Astrocyte (in vitro differentiated cells and primary cell): ENCODE measurements around the gene CMSS1. TPM values are rescaled to one million over a fixed set of nuclear protein-coding genes. Genes with fewer than 3 reads are reported as not detected.

Experiments used
- DNase-seq: peaks from one replicate; pipeline ENCODE4 v3.0.0-alpha.2; 2010; ENCODE audit warnings: low read depth
- FAIRE-seq: peaks from 2 replicates; lab custom pipeline; 2011; peaks lifted over from hg19 to GRCh38; lab: Jason Lieb, UNC
- H2AFZ ChIP-seq: 2 replicates; pipeline ENCODE4 v1.6.0; 2012; ENCODE audit warnings: low read depth, low read length, inconsistent platforms
- H3K27ac ChIP-seq: 2 replicates; pipeline ENCODE4 v1.5.1; 2011; ENCODE audit warnings: low read depth, low read length, inconsistent platforms
- H3K27me3 ChIP-seq: 2 replicates; pipeline ENCODE4 v1.6.0; 2011; ENCODE audit warnings: low read length, inconsistent platforms; ENCODE audit not compliant: insufficient read depth
- H3K36me3 ChIP-seq: 2 replicates; pipeline ENCODE4 v1.5.1; 2011; ENCODE audit warnings: low read length, inconsistent platforms; ENCODE audit not compliant: insufficient read depth
- H3K4me1 ChIP-seq: 2 replicates; pipeline ENCODE4 v1.5.1; 2011; ENCODE audit warnings: low read length, inconsistent platforms; ENCODE audit not compliant: insufficient read depth
- H3K4me2 ChIP-seq: 2 replicates; pipeline ENCODE4 v1.6.0; 2012; ENCODE audit warnings: low read length, inconsistent platforms
- H3K4me3 ChIP-seq: 2 replicates; pipeline ENCODE4 v1.5.1; 2011; ENCODE audit warnings: low read depth, mild to moderate bottlenecking, low read length, inconsistent platforms; ENCODE audit not compliant: insufficient read depth
- H3K79me2 ChIP-seq: 2 replicates; pipeline ENCODE4 v1.6.0; 2012; ENCODE audit warnings: mild to moderate bottlenecking, low read length, inconsistent platforms; ENCODE audit not compliant: insufficient read depth
- H3K9ac ChIP-seq: 2 replicates; pipeline ENCODE4 v1.6.0; 2012; ENCODE audit warnings: mild to moderate bottlenecking, low read length, inconsistent platforms
- H3K9me3 ChIP-seq: 2 replicates; pipeline ENCODE4 v1.5.1; 2012; ENCODE audit warnings: low read depth, mild to moderate bottlenecking, low read length, inconsistent platforms; ENCODE audit not compliant: insufficient read depth
- H4K20me1 ChIP-seq: 2 replicates; pipeline ENCODE4 v1.6.0; 2012; ENCODE audit warnings: low read length, inconsistent platforms; ENCODE audit not compliant: insufficient read depth
- H3K27ac Mint-ChIP-seq: one replicate; pipeline ENCODE4 v1.8.0; 2021; ENCODE audit warnings: mild to moderate bottlenecking, mixed read lengths; ENCODE audit not compliant: unreplicated experiment
- H3K27me3 Mint-ChIP-seq: one replicate; pipeline ENCODE4 v1.8.0; 2021; ENCODE audit warnings: low read depth, mixed read lengths; ENCODE audit not compliant: unreplicated experiment
- H3K36me3 Mint-ChIP-seq: one replicate; pipeline ENCODE4 v1.8.0; 2021; ENCODE audit warnings: low read depth, mixed read lengths; ENCODE audit not compliant: unreplicated experiment
- H3K4me1 Mint-ChIP-seq: one replicate; pipeline ENCODE4 v1.8.0; 2021; ENCODE audit warnings: low read depth, mixed read lengths; ENCODE audit not compliant: unreplicated experiment
- H3K4me3 Mint-ChIP-seq: one replicate; pipeline ENCODE4 v1.8.0; 2021; ENCODE audit warnings: mild to moderate bottlenecking, moderate library complexity, mixed read lengths; ENCODE audit not compliant: unreplicated experiment
- H3K9me3 Mint-ChIP-seq: one replicate; pipeline ENCODE4 v1.8.0; 2021; ENCODE audit warnings: mild to moderate bottlenecking, mixed read lengths; ENCODE audit not compliant: unreplicated experiment
- CTCF ChIP-seq: IDR thresholded peaks from 2 replicates; pipeline ENCODE4 v1.5.1; 2011; ENCODE audit warnings: low read depth, mild to moderate bottlenecking, inconsistent platforms, low read length, moderate library complexity; ENCODE audit not compliant: insufficient read depth
- EZH2 ChIP-seq: IDR thresholded peaks from 2 replicates; pipeline ENCODE4 v1.6.1; 2012; ENCODE audit warnings: mild to moderate bottlenecking, low read length, inconsistent platforms; ENCODE audit not compliant: insufficient read depth
- total RNA-seq: library from RNA; stranded (reverse); gene quantifications from 2 replicates; pipeline ENCODE4 v1.2.1, GENCODE V29; 2021

The CMSS1 gene
- total RNA-seq, 1 donor from 2014 or later, result 12.5 TPM

DNA sequence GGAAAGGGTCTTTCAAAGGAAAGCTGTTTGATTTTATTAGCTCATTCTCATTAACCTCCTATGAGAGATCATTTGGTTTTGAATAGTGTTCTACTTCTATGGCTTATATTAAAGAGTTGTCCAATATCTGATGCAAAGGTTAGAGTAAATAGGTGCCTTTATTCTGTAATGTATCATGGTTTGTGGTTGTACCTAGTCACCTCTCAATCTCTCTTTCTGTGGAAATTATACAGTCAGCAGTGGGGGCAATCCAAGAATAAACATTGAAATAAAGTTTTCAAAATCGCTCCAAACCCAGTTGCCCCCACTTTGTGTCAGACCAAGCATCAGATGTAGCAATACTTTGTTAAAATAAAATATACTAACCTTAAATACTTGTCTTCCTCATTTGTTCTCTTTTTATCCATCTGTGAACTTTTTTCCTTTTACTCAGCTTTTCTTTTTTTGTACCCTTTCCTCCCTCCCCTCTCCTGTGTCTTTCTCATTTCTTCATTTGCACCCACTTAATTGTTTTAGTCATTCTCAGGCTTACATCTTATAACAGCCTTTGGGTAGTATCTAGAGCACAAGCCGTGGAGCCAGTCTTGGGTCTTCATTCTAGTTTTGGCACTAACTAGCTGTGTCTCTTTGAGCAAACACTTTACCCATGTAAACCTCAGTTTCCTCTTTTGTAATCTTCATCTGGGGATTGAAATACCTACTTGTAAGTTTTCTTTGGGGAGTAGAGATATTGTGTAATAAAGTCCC, 16.7 kb downstream of the CMSS1 start:
- Mint-ChIP-seq H3K27ac (no peak overlapping the region), H3K36me3 (no peaks in the 10 kb centered on the region), H3K4me1 (peaks cover 5% of the 10 kb centered on the region), H3K4me3 (no peak overlapping the region), H3K9me3 (no peaks in the 10 kb centered on the region), H3K27me3 (no peaks in the 10 kb centered on the region)
- Histone ChIP-seq H3K9me3 (no peaks in the 10 kb centered on the region), H3K4me2 (no peak overlapping the region), H3K4me1 (no peaks in the 10 kb centered on the region), H3K27me3 (no peaks in the 10 kb centered on the region), H3K4me3 (no peak overlapping the region), H4K20me1 (peaks cover 5% of the 10 kb centered on the region), H3K36me3 (no peaks in the 10 kb centered on the region), H3K79me2 (peaks cover 46% of the 10 kb centered on the region), H3K9ac (no peak overlapping the region), H2AFZ (no peak overlapping the region), H3K27ac (no peak overlapping the region)
- no peak for FAIRE-seq
- TF ChIP-seq EZH2 (no peak), CTCF (no peak)
- no peak for DNase-seq

GRCh38 chr3:99836681-99837080, 19.0 kb downstream of the CMSS1 start:
- no peak overlapping the region for H3K4me3 Mint-ChIP-seq
- FAIRE-seq, result no peak

More at GRCh38 chr3:99836681-99837080, 19.0 kb downstream of the CMSS1 start:
- peaks cover 5% of the 10 kb centered on the region for H4K20me1 ChIP-seq
- no peak for DNase-seq
- no peak overlapping the region for H2AFZ ChIP-seq
- peaks cover 31% of the 10 kb centered on the region for H3K79me2 ChIP-seq
- no peak overlapping the region for H3K4me2 ChIP-seq
- H3K27ac ChIP-seq, result no peak overlapping the region
- H3K9ac ChIP-seq, result no peak overlapping the region
- no peaks in the 10 kb centered on the region for H3K36me3 ChIP-seq
- Mint-ChIP-seq H3K9me3 (no peaks in the 10 kb centered on the region), H3K27ac (no peak overlapping the region), H3K27me3 (no peaks in the 10 kb centered on the region), H3K36me3 (no peaks in the 10 kb centered on the region), H3K4me1 (peaks cover 5% of the 10 kb centered on the region)
- no peaks in the 10 kb centered on the region for H3K4me1 ChIP-seq
- H3K9me3 ChIP-seq, result no peaks in the 10 kb centered on the region
- no peak overlapping the region for H3K4me3 ChIP-seq
- TF ChIP-seq CTCF (no peak), EZH2 (no peak)
- no peaks in the 10 kb centered on the region for H3K27me3 ChIP-seq
